Calu3 (cell line): Measurements from ENCODE around the gene GCN1. TPM values are rescaled to one million over a fixed set of nuclear protein-coding genes. Genes with fewer than 3 reads are reported as not detected.
A peak's percentile ranks its signal among the peaks of the same experiment; 100 is the strongest.

ENCODE experiments used
- BruUV-seq: library from RNA; stranded (reverse); fragments of 400-500 nt; replicated peaks from 2 replicates; lab custom pipeline; 2021; lab: Mats Ljungman, UMichigan
- CTCF ChIA-PET: fragments of 300-600 bp; sonication (Branson Sonifier 250); formaldehyde crosslinking; loops from one replicate; lab custom pipeline; 2022; ENCODE audit warnings: antibody characterized with exemption; lab: Charles Lee
- DNase-seq: peaks from one replicate; pipeline ENCODE4 v3.0.0; 2022
- H3K27ac Mint-ChIP-seq: one replicate; pipeline ENCODE4 v1.8.0; 2022; ENCODE audit warnings: mixed read lengths; ENCODE audit not compliant: unreplicated experiment
- H3K27me3 Mint-ChIP-seq: one replicate; pipeline ENCODE4 v1.8.0; 2022; ENCODE audit warnings: mixed read lengths; ENCODE audit not compliant: unreplicated experiment
- H3K36me3 Mint-ChIP-seq: one replicate; pipeline ENCODE4 v1.8.0; 2022; ENCODE audit warnings: mild to moderate bottlenecking, moderate library complexity, mixed read lengths; ENCODE audit not compliant: insufficient read depth, unreplicated experiment
- H3K4me1 Mint-ChIP-seq: one replicate; pipeline ENCODE4 v1.8.0; 2022; ENCODE audit warnings: mild to moderate bottlenecking, low read depth, mixed read lengths; ENCODE audit not compliant: unreplicated experiment
- H3K4me3 Mint-ChIP-seq: one replicate; pipeline ENCODE4 v1.8.0; 2022; ENCODE audit warnings: mild to moderate bottlenecking, low read depth, moderate library complexity, mixed read lengths; ENCODE audit not compliant: unreplicated experiment
- H3K9me3 Mint-ChIP-seq: one replicate; pipeline ENCODE4 v1.8.0; 2022; ENCODE audit warnings: low read depth, mixed read lengths; ENCODE audit not compliant: unreplicated experiment
- CTCF ChIP-seq: fragments of 200-600 bp; IDR thresholded peaks from one replicate; pipeline ENCODE4 v1.8.0; 2022; ENCODE audit warnings: antibody characterized with exemption; ENCODE audit not compliant: unreplicated experiment
- intact Hi-C: fragments of 100-400 bp; cut with micrococcal nuclease; formaldehyde crosslinking; loops from one replicate; pipeline ENCODE4 v1.10.0; 2022; ENCODE audit not compliant: unreplicated experiment
- total RNA-seq: library from RNA; stranded (reverse); gene quantifications from 2 replicates; pipeline ENCODE4 v1.2.3, GENCODE V29; 2022

GCN1 gene
- total RNA-seq, 1 experiment from 2014 or later = 168 TPM

- Mint-ChIP-seq H3K27me3 (no peaks in the 10 kb centered on the region), H3K4me1 (peaks cover 15% of the 10 kb centered on the region), H3K9me3 (no peaks in the 10 kb centered on the region), H3K36me3 (peaks cover 53% of the 10 kb centered on the region), H3K27ac (no peak overlapping the region), H3K4me3 (no peak overlapping the region)
- DNase-seq = no peak
- BruUV-seq = no TSS peak
- CTCF ChIA-PET = no interaction called here
- intact Hi-C loops = no loop called here
- TF ChIP-seq CTCF = no peak
Observed at GRCh38 chr12:120090206-120090605, 104.3 kb downstream of the GCN1 start.

- CTCF ChIA-PET = no interaction called here
- peaks cover 15% of the 10 kb centered on the region for H3K4me1 Mint-ChIP-seq
- H3K27me3 Mint-ChIP-seq = no peaks in the 10 kb centered on the region
- no peak for DNase-seq
- peaks cover 52% of the 10 kb centered on the region for H3K36me3 Mint-ChIP-seq
- TF ChIP-seq CTCF = no peak
- H3K9me3 Mint-ChIP-seq = no peaks in the 10 kb centered on the region
- no TSS peak for BruUV-seq
- H3K4me3 Mint-ChIP-seq = no peak overlapping the region
- intact Hi-C loops = loop anchor here (10.0 kb wide), 1 partner anchor 155 kb away; no protein-coding TSS in a partner anchor
- no peak overlapping the region for H3K27ac Mint-ChIP-seq
Observed at GRCh38 chr12:120089796-120090195, 104.7 kb downstream of the GCN1 start.

- no peak for DNase-seq
- Mint-ChIP-seq H3K4me3 (no peak overlapping the region), H3K27me3 (no peaks in the 10 kb centered on the region), H3K4me1 (peaks cover 15% of the 10 kb centered on the region), H3K27ac (peak overlapping the region; percentile 6), H3K9me3 (no peaks in the 10 kb centered on the region), H3K36me3 (peaks cover 49% of the 10 kb centered on the region)
- intact Hi-C loops = loop anchor here (10.0 kb wide), 1 partner anchor 154 kb away; no protein-coding TSS in a partner anchor
- CTCF ChIA-PET = interaction anchor here (0.6 kb wide), 1 partner anchor 26 kb away, joined by 4 read pairs; no protein-coding TSS in a partner anchor
- BruUV-seq = TSS peak; percentile 21
- no peak for TF ChIP-seq CTCF
Observed at GRCh38 chr12:120089105-120089504, 105.4 kb downstream of the GCN1 start.

GRCh38 chr12:120086801-120087621 lies 107.5 kb downstream of the GCN1 start:
- TF ChIP-seq CTCF = peak; percentile 95
- intact Hi-C loops = loop anchor here (10.0 kb wide), 1 partner anchor 152 kb away; no protein-coding TSS in a partner anchor
- H3K4me1 Mint-ChIP-seq = peaks cover 15% of the 10 kb centered on the region
- no peaks in the 10 kb centered on the region for H3K27me3 Mint-ChIP-seq
- H3K27ac Mint-ChIP-seq = peak overlapping the region; percentile 82
- peak overlapping the region; percentile 71 for H3K4me3 Mint-ChIP-seq
- no peaks in the 10 kb centered on the region for H3K9me3 Mint-ChIP-seq
- peaks cover 40% of the 10 kb centered on the region for H3K36me3 Mint-ChIP-seq
- CTCF ChIA-PET = interaction anchor here (0.8 to 1.2 kb wide), 9 partner anchors 8 to 204 kb away, joined by 3 to 8 read pairs (median 4); partner anchors contain the start of gene BICDL1
- peak; percentile 99 for DNase-seq
- BruUV-seq = no TSS peak
